Uterus (tissue), 4 donors: Measurements from ENCODE around the gene DPF3. TPM values are rescaled to one million over a fixed set of nuclear protein-coding genes. Genes with fewer than 3 reads are reported as not detected.
"Not testable (repeated sequence)": the region's sequence is repeated elsewhere in the genome, so short reads cannot be mapped to it uniquely, and the experiment has no call there.

ENCODE experiments used
- DNase-seq, 2 donors: peaks; one replicate each; pipeline ENCODE4 v3.0.0-alpha.2; 2019 to 2020
- H3K27ac ChIP-seq, 2 donors: fragments of 200-600 bp; sonication (generic); 1 replicate in 1 of 2; 2 replicates in 1 of 2; pipeline ENCODE4 v1.5.1; 2016 to 2018
- H3K27me3 ChIP-seq, 2 donors: fragments of 200-600 bp; sonication (generic); one replicate each; pipeline ENCODE4 v1.5.1; 2018 to 2019; ENCODE audit warnings: control low read depth in 1 of 2
- H3K36me3 ChIP-seq, 2 donors: fragments of 200-600 bp; sonication (generic); one replicate each; pipeline ENCODE4 v1.5.1; 2019; ENCODE audit warnings: control low read depth in 1 of 2
- H3K4me1 ChIP-seq, 2 donors: fragments of 200-600 bp; sonication (generic); one replicate each; pipeline ENCODE4 v1.5.1; 2018 to 2019; ENCODE audit warnings: control low read depth in 1 of 2
- H3K4me3 ChIP-seq, 2 donors: fragments of 200-600 bp; sonication (generic); 1 replicate in 1 of 2; 2 replicates in 1 of 2; pipeline ENCODE4 v1.5.1; 2018 to 2019; ENCODE audit warnings: mild to moderate bottlenecking in 1 of 2
- H3K9me3 ChIP-seq, 2 donors: fragments of 200-600 bp; sonication (generic); one replicate each; pipeline ENCODE4 v1.5.1; 2019; ENCODE audit warnings: control low read depth in 1 of 2
- POLR2A ChIP-seq, 2 donors: fragments of 450-650 bp; IDR thresholded peaks; one replicate each; pipeline ENCODE4 v1.6.1; 2016; ENCODE audit warnings: antibody characterized with exemption in 2 of 2, mild to moderate bottlenecking in 1 of 2, moderate library complexity in 1 of 2
- intact Hi-C: fragments of 100-400 bp; cut with DNase I; formaldehyde crosslinking; loops from one replicate; pipeline ENCODE4 v1.15.1; 2023; ENCODE audit warnings: low total_unique reads
- total RNA-seq, 4 donors: library from RNA; depleted of rRNA in 3 of 4; stranded (reverse); fragments of >200 nt in 3 of 4; gene quantifications; one replicate each; pipeline versions ENCODE4 v1.1.0 to v1.2.4, GENCODE V29; 2014 to 2023
- TF ChIP-seq, protein P1 (sequence below), 4 experiments: fragments of 200-600 bp in 2 of 4; fragments of 450-650 bp in 2 of 4; sonication (generic) in 2 of 4; IDR thresholded peaks; one replicate each; pipeline ENCODE4 v1.5.1; 2016 to 2019; ENCODE audit warnings: antibody characterized with exemption in 4 of 4, mild to moderate bottlenecking in 2 of 4, moderate library complexity in 1 of 4
- donor health status: DM: yes; HTN: yes; CAD: no.

DPF3 gene
- total RNA-seq, 4 donors from 2014 or later: 1.6 to 2.8 TPM; not detected in 2

DNA sequence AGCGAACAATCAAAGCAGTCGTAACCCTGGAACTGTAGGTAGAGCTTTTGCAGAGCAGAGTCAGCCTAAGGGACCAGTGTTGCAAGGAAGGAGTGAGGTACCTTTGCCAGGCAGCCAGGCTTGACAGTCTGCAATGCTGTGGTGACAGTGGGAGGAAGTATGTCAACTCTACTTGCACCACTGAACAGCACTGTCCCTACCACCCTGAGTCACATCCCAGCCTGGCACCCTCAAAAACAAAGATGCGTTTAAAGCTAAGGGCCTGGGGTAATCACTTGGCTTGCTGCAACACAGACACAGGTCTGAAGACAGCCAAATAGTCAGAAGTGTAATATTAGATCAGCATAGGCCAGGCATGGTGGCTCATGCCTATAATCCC lies 141.9 kb downstream of the DPF3 start:
- DNase-seq: no peak
- H3K36me3 ChIP-seq: no peaks in the 10 kb centered on the region
- H3K9me3 ChIP-seq: no peaks in the 10 kb centered on the region
- no peaks in the 10 kb centered on the region for H3K27me3 ChIP-seq
- TF ChIP-seq, protein P1, sequence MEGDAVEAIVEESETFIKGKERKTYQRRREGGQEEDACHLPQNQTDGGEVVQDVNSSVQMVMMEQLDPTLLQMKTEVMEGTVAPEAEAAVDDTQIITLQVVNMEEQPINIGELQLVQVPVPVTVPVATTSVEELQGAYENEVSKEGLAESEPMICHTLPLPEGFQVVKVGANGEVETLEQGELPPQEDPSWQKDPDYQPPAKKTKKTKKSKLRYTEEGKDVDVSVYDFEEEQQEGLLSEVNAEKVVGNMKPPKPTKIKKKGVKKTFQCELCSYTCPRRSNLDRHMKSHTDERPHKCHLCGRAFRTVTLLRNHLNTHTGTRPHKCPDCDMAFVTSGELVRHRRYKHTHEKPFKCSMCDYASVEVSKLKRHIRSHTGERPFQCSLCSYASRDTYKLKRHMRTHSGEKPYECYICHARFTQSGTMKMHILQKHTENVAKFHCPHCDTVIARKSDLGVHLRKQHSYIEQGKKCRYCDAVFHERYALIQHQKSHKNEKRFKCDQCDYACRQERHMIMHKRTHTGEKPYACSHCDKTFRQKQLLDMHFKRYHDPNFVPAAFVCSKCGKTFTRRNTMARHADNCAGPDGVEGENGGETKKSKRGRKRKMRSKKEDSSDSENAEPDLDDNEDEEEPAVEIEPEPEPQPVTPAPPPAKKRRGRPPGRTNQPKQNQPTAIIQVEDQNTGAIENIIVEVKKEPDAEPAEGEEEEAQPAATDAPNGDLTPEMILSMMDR (IDR thresholded peaks at IDR 0.05): no peak
- TF ChIP-seq POLR2A (IDR thresholded peaks at IDR 0.05): no peak
- intact Hi-C loops: no loop called here
- no peak overlapping the region for H3K27ac ChIP-seq
- H3K4me3 ChIP-seq: no peak overlapping the region
- no peaks in the 10 kb centered on the region for H3K4me1 ChIP-seq

DNA sequence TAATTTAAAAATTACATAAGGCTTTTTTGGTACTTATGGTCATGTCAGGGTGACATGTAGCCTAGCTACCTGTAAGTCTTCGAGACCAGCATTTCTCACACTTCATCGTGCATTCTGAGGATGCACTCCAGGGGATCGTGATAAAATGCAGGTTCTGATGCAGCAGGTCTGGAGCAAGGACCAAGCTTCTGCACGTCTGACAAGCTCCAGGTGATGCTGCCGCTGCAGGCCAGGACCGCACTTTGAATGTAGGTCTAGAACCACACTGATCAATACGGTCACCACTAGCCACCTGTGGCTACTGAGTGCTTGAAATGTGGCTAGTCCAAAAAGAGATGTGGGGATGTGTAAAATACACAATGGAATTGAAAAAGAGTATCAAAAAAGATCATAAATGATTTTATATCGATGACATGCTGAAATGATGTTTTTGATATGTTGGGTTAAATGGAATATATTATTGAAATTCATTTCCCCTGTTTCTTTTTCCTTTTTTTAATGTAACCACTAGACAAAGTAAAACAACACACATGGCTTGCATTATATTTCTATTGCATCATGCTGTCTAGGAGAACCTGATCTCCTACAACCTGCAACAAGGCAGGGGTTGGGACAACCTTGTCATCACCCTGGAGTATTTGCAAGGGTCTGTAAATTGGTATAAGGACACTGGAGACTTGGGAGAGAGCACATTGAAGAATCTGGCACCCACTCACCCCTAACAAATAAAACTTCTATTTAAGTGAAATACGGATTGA lies 142.4 kb downstream of the DPF3 start:
- Histone ChIP-seq H3K4me1 (no peaks in the 10 kb centered on the region), H3K27me3 (no peaks in the 10 kb centered on the region), H3K9me3 (no peaks in the 10 kb centered on the region), H3K36me3 (no peaks in the 10 kb centered on the region), H3K4me3 (no peak overlapping the region), H3K27ac (no peak overlapping the region)
- intact Hi-C loops: no loop called here
- DNase-seq: no peak
- no peak for TF ChIP-seq POLR2A (IDR thresholded peaks at IDR 0.05)
- TF ChIP-seq, protein P1 (IDR thresholded peaks at IDR 0.05): no peak

DNA sequence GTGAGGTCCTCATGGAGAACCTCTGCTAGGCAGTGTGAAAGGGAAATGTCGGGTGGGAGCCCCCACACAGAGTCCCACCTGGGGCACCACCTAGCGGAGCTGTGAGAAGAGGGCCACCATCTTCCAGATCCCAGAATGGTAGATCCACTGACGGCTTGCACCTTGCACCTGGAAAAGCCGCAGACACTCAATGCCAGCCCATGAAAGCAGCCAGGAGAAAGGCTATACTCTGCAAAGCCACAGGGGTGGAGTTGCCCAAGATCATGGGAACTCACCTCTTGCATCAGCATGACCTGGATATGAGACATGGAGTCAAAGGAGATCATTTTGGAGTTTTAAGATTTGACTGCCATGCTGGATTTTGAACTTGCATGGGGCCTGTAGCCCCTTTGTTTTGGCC lies 145.0 kb downstream of the DPF3 start:
- H3K4me3 ChIP-seq, H3K9me3 ChIP-seq, H3K27ac ChIP-seq, H3K27me3 ChIP-seq, DNase-seq, intact Hi-C loops, H3K4me1 ChIP-seq, H3K36me3 ChIP-seq: not testable (repeated sequence)

DNA sequence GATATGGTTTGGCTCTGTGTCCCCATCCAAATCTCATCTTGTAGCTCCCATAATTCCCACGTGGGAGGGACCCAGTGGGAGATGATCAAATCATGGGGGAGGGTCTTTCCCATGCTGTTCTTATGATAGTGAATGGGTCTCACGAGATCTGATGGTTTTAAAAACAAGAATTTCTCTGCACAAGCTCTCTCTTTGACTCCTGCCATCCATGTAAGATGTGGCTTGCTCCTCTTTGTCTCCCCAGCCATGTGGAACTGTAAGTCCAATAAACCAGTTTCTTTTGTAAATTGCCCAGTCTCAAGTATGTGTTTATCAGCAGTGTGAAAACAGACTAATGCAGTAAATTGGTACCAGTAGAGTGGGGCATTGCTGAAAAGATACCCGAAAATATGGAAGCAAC lies 146.2 kb downstream of the DPF3 start:
- TF ChIP-seq, protein P1 (IDR thresholded peaks at IDR 0.05): no peak
- no peak for TF ChIP-seq POLR2A (IDR thresholded peaks at IDR 0.05)
- Histone ChIP-seq H3K27me3 (no peaks in the 10 kb centered on the region), H3K4me3 (no peak overlapping the region), H3K4me1 (no peaks in the 10 kb centered on the region), H3K36me3 (no peaks in the 10 kb centered on the region), H3K27ac (no peak overlapping the region), H3K9me3 (no peaks in the 10 kb centered on the region)
- intact Hi-C loops: no loop called here
- no peak for DNase-seq

DNA sequence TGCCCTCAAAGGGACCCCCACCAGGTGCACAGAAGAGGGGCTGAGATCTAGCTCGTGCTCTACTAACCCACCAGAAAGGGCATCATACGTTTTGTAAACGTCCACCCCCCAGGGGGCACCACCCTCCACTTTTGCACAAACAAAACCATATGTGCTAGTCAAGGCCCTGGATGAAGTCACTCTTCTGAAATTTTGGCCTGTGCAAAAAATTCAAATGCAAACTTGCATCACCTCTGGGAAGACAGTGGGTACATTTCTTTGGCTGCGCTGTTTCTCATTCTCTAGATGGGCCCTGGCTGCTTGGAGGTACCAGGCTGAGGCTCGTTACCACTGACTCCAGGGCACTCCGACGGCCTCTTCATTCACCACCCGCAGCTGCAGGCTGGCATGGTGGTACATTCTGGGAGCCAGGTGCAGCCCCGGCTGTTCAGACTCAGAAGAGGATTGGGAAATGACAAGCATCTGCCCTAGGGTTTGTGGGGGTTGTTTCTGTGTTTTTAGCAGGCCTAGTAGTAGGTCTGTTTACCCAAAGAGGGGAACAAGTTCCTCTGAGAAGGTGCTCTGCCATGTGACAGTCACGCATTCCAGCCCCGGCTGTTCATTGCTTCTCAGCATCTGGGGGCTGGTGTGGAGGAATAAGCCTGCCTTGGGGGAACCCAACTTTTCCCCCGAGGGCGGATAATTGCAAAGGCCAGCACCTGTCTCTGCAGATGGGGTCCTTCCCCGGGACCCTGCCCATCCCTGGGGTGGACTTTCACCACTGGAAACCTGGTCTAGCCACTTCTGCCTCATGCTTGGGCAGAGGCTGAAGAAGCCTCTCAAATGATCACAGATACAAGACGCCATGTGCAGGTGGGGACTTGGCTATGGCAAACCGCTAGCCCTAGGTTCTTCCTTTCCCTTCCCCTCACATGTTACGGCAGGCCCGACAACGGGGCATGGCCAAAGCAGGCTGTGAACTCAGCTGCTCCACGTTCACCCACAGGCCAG lies 147.6 kb downstream of the DPF3 start:
- H3K4me3 ChIP-seq: no peak overlapping the region
- intact Hi-C loops: no loop called here
- no peaks in the 10 kb centered on the region for H3K4me1 ChIP-seq
- TF ChIP-seq POLR2A (IDR thresholded peaks at IDR 0.05): no peak
- TF ChIP-seq, protein P1 (IDR thresholded peaks at IDR 0.05): no peak
- no peaks in the 10 kb centered on the region for H3K36me3 ChIP-seq
- H3K27me3 ChIP-seq: no peaks in the 10 kb centered on the region
- no peaks in the 10 kb centered on the region for H3K9me3 ChIP-seq
- no peak overlapping the region for H3K27ac ChIP-seq
- DNase-seq: no peak
